H9 (cell line): Measurements from ENCODE around the gene RFX8. TPM values are rescaled to one million over a fixed set of nuclear protein-coding genes. Genes with fewer than 3 reads are reported as not detected.

Source experiments
- DNase-seq: peaks from one replicate; pipeline ENCODE4 v3.0.0-alpha.2; 2017
- H2AFZ ChIP-seq: one replicate; pipeline ENCODE4 v1.6.1; 2013; ENCODE audit warnings: mild to moderate bottlenecking, low read length, control low read depth, moderate library complexity
- H2AK5ac ChIP-seq: 2 replicates; pipeline ENCODE4 v1.6.1; 2013; ENCODE audit warnings: low read length, control low read depth, mixed read lengths; ENCODE audit not compliant: insufficient read length
- H2BK120ac ChIP-seq: one replicate; pipeline ENCODE4 v1.6.1; 2013; ENCODE audit warnings: low read depth, mild to moderate bottlenecking, low read length, control low read depth, inconsistent platforms; ENCODE audit not compliant: poor library complexity, severe bottlenecking
- H2BK12ac ChIP-seq: 2 replicates; pipeline ENCODE4 v1.6.1; 2013; ENCODE audit warnings: low read length, control low read depth, mixed read lengths, low read depth; ENCODE audit not compliant: insufficient read length
- H2BK15ac ChIP-seq: 2 replicates; pipeline ENCODE4 v1.6.1; 2013; ENCODE audit warnings: low read depth, low read length, control low read depth
- H2BK20ac ChIP-seq: one replicate; pipeline ENCODE4 v1.6.1; 2013; ENCODE audit warnings: low read depth, mild to moderate bottlenecking, low read length, control low read depth, inconsistent platforms; ENCODE audit not compliant: poor library complexity, severe bottlenecking
- H2BK5ac ChIP-seq: 2 replicates; pipeline ENCODE4 v1.6.1; 2013; ENCODE audit warnings: low read length, control low read depth, mixed read lengths; ENCODE audit not compliant: insufficient read length
- H3K14ac ChIP-seq: 2 replicates; pipeline ENCODE4 v1.6.1; 2013; ENCODE audit warnings: low read length, control low read depth; ENCODE audit not compliant: insufficient read depth
- H3K18ac ChIP-seq: 2 replicates; pipeline ENCODE4 v1.6.1; 2013; ENCODE audit warnings: low read depth, mild to moderate bottlenecking, mixed read lengths, low read length, control low read depth; ENCODE audit not compliant: insufficient read length
- H3K23ac ChIP-seq: 2 replicates; pipeline ENCODE4 v1.6.1; 2013; ENCODE audit warnings: low read length, control low read depth, mixed read lengths, low read depth; ENCODE audit not compliant: insufficient read length
- H3K23me2 ChIP-seq: 2 replicates; pipeline ENCODE4 v1.6.1; 2013; ENCODE audit warnings: low read depth, mild to moderate bottlenecking, mixed read lengths, low read length, control low read depth; ENCODE audit not compliant: insufficient read length, poor library complexity, severe bottlenecking
- H3K27ac ChIP-seq: 2 replicates; pipeline ENCODE4 v1.5.1; 2013; ENCODE audit warnings: low read length, control low read depth, mixed read lengths, low read depth; ENCODE audit not compliant: insufficient read length
- H3K27me3 ChIP-seq: 2 replicates; pipeline ENCODE4 v1.6.1; 2013; ENCODE audit warnings: low read length, control low read depth, inconsistent platforms; ENCODE audit not compliant: insufficient read depth
- H3K4ac ChIP-seq: 2 replicates; pipeline ENCODE4 v1.6.1; 2013; ENCODE audit warnings: low read depth, mild to moderate bottlenecking, control low read depth, inconsistent platforms, low read length, moderate library complexity
- H3K4me1 ChIP-seq: 2 replicates; pipeline ENCODE4 v1.6.1; 2013; ENCODE audit warnings: low read length, control low read depth, inconsistent platforms; ENCODE audit not compliant: insufficient read depth
- H3K4me2 ChIP-seq: 2 replicates; pipeline ENCODE4 v1.6.1; 2013; ENCODE audit warnings: low read length, control low read depth, mixed read lengths; ENCODE audit not compliant: insufficient read length, insufficient read depth
- H3K56ac ChIP-seq: 2 replicates; pipeline ENCODE4 v1.6.1; 2013; ENCODE audit warnings: low read depth, mild to moderate bottlenecking, mixed read lengths, low read length, control low read depth; ENCODE audit not compliant: insufficient read length
- H3K79me1 ChIP-seq: 2 replicates; pipeline ENCODE4 v1.6.1; 2013; ENCODE audit warnings: low read depth, mild to moderate bottlenecking, moderate library complexity, low read length, control low read depth, inconsistent platforms; ENCODE audit not compliant: insufficient read depth, poor library complexity, severe bottlenecking
- H3K79me2 ChIP-seq: 2 replicates; pipeline ENCODE4 v1.6.1; 2013; ENCODE audit warnings: low read length, control low read depth, inconsistent platforms; ENCODE audit not compliant: insufficient read depth
- H3K9ac ChIP-seq: 2 replicates; pipeline ENCODE4 v1.6.1; 2013; ENCODE audit warnings: low read length, control low read depth, mixed read lengths; ENCODE audit not compliant: insufficient read length; ENCODE audit errors: extremely low read depth
- H3K9me3 ChIP-seq: one replicate; pipeline ENCODE4 v1.6.1; 2013; ENCODE audit warnings: low read depth, low read length, inconsistent platforms; ENCODE audit not compliant: control insufficient read depth
- H3T11ph ChIP-seq: one replicate; pipeline ENCODE4 v1.6.1; 2013; ENCODE audit warnings: mild to moderate bottlenecking, low read length, control low read depth, inconsistent platforms
- H4K20me1 ChIP-seq: one replicate; pipeline ENCODE4 v1.6.1; 2013; ENCODE audit not compliant: control insufficient read depth, insufficient read length, insufficient read depth
- H4K5ac ChIP-seq: 2 replicates; pipeline ENCODE4 v1.6.1; 2013; ENCODE audit warnings: low read depth, mild to moderate bottlenecking, mixed read lengths, low read length, control low read depth; ENCODE audit not compliant: insufficient read length
- H4K8ac ChIP-seq: replicated peaks from 2 replicates; pipeline ENCODE4 v1.6.1; 2013; ENCODE audit warnings: low read length, control low read depth, mixed read lengths, low read depth; ENCODE audit not compliant: insufficient read length
- H4K91ac ChIP-seq: 2 replicates; pipeline ENCODE4 v1.6.1; 2013; ENCODE audit warnings: low read depth, mild to moderate bottlenecking, moderate library complexity, mixed read lengths, low read length, control low read depth; ENCODE audit not compliant: insufficient read length
- H3K27ac Mint-ChIP-seq, 3 experiments: 2 replicates in 2 of 3; 3 replicates in 1 of 3; pipeline ENCODE4 v1.8.0; 2020 to 2021; ENCODE audit warnings: mixed read lengths in 3 of 3, mild to moderate bottlenecking in 1 of 3, moderate library complexity in 1 of 3
- H3K27me3 Mint-ChIP-seq: 2 replicates; pipeline ENCODE4 v1.8.0; 2021; ENCODE audit warnings: low read depth, mild to moderate bottlenecking, moderate library complexity, mixed read lengths
- H3K36me3 Mint-ChIP-seq, 3 experiments: 2 replicates in 2 of 3; 3 replicates in 1 of 3; pipeline ENCODE4 v1.8.0; 2020 to 2021; ENCODE audit warnings: low read depth in 3 of 3, mixed read lengths in 3 of 3; ENCODE audit not compliant: insufficient read depth in 1 of 3
- H3K4me1 Mint-ChIP-seq, 2 experiments: 2 replicates each; pipeline ENCODE4 v1.8.0; 2020; ENCODE audit warnings: mixed read lengths in 2 of 2
- H3K4me3 Mint-ChIP-seq, 2 experiments: 2 replicates in 1 of 2; 3 replicates in 1 of 2; pipeline ENCODE4 v1.8.0; 2020 to 2021; ENCODE audit warnings: mild to moderate bottlenecking in 2 of 2, mixed read lengths in 2 of 2, moderate library complexity in 1 of 2
- H3K9me3 Mint-ChIP-seq, 2 experiments: 2 replicates in 1 of 2; 3 replicates in 1 of 2; pipeline ENCODE4 v1.8.0; 2020; ENCODE audit warnings: mild to moderate bottlenecking in 2 of 2, mixed read lengths in 2 of 2, moderate library complexity in 1 of 2
- CTCF ChIP-seq: fragments of 200-600 bp; sonication (generic); conservative IDR thresholded peaks from 3 replicates; pipeline ENCODE4 v1.8.0; 2021; ENCODE audit warnings: antibody characterized with exemption, mild to moderate bottlenecking
- WGBS: extraction: QIAGEN DNeasy Blood & Tissue Kit; methylation state at CpG from one replicate; pipeline ENCODE4 v1.1.7; 2013; ENCODE audit warnings: missing lambda C conversion rate, low lambda C conversion rate, mixed read lengths; ENCODE audit not compliant: insufficient read length; ENCODE audit errors: extremely low coverage; 5-methylcytosine and 5-hydroxymethylcytosine counted together
- total RNA-seq: library from RNA; stranded (reverse); gene quantifications from 2 replicates; pipeline ENCODE4 v1.2.1, GENCODE V29; 2021

The RFX8 gene
- total RNA-seq, 1 experiment from 2014 or later = 0.22 TPM

GRCh38 chr2:101410746-101411145 is 64.2 kb downstream of the RFX8 start:
- Histone ChIP-seq H3K9me3 (no peaks in the 10 kb centered on the region), H3K27me3 (no peaks in the 10 kb centered on the region), H2AFZ (no peak overlapping the region), H3K14ac (no peak overlapping the region; the same call in 1 of the 2 replicates), H3K79me1 (no peaks in the 10 kb centered on the region), H3T11ph (no peak overlapping the region), H3K4me1 (no peaks in the 10 kb centered on the region), H3K4ac (no peak overlapping the region), H3K18ac (no peak overlapping the region), H4K91ac (no peak overlapping the region), H3K23me2 (no peaks in the 10 kb centered on the region), H2BK12ac (no peak overlapping the region), H2BK120ac (no peak overlapping the region), H2BK5ac (no peak overlapping the region), H4K8ac (no peak overlapping the region), H2BK20ac (no peak overlapping the region), H3K4me2 (no peak overlapping the region), H2AK5ac (no peak overlapping the region), H3K23ac (no peak overlapping the region), H4K5ac (no peak overlapping the region), H3K27ac (no peak overlapping the region), H3K9ac (no peak overlapping the region), H3K56ac (no peak overlapping the region), H4K20me1 (no peaks in the 10 kb centered on the region), H3K79me2 (no peaks in the 10 kb centered on the region), H2BK15ac (no peak overlapping the region)
- Mint-ChIP-seq H3K27ac (no peak overlapping the region), H3K9me3 (peaks cover 8 to 10% of the 10 kb centered on the region in 2 experiments), H3K36me3 (peaks cover 0 to 9% (median 0%) of the 10 kb centered on the region in 3 experiments; a peak in 1 of 7 replicates), H3K4me3 (no peak overlapping the region), H3K4me1 (peaks cover 11 to 17% of the 10 kb centered on the region in 2 experiments), H3K27me3 (no peaks in the 10 kb centered on the region; the same call in 1 of the 2 replicates)
- TF ChIP-seq CTCF = no peak
- no CpG with 5 or more reads among the region's 5 CpGs for WGBS
- no peak for DNase-seq
